Osteocyte (in vitro differentiated cells): ENCODE measurements around the gene PARD6A. TPM values are rescaled to one million over a fixed set of nuclear protein-coding genes. Genes with fewer than 3 reads are reported as not detected.

Experiments
- DNase-seq: peaks from one replicate; pipeline ENCODE4 v3.0.0; 2021; ENCODE audit warnings: mixed read lengths; ENCODE audit not compliant: unreplicated experiment; ENCODE audit errors: extremely low spot score
- H3K27ac Mint-ChIP-seq: one replicate; pipeline ENCODE4 v1.8.0; 2021; ENCODE audit warnings: mild to moderate bottlenecking, mixed read lengths; ENCODE audit not compliant: unreplicated experiment
- H3K27me3 Mint-ChIP-seq: one replicate; pipeline ENCODE4 v1.8.0; 2021; ENCODE audit warnings: mixed read lengths; ENCODE audit not compliant: unreplicated experiment
- H3K36me3 Mint-ChIP-seq: one replicate; pipeline ENCODE4 v1.8.0; 2021; ENCODE audit warnings: mixed read lengths; ENCODE audit not compliant: unreplicated experiment
- H3K4me1 Mint-ChIP-seq: one replicate; pipeline ENCODE4 v1.8.0; 2021; ENCODE audit warnings: mixed read lengths; ENCODE audit not compliant: unreplicated experiment
- H3K4me3 Mint-ChIP-seq: one replicate; pipeline ENCODE4 v1.8.0; 2021; ENCODE audit warnings: mild to moderate bottlenecking, moderate library complexity, mixed read lengths; ENCODE audit not compliant: unreplicated experiment
- H3K9me3 Mint-ChIP-seq: one replicate; pipeline ENCODE4 v1.8.0; 2021; ENCODE audit warnings: mixed read lengths; ENCODE audit not compliant: unreplicated experiment
- CTCF ChIP-seq: fragments of 200-600 bp; sonication (generic); IDR thresholded peaks from 2 replicates; pipeline ENCODE4 v1.5.0; 2021; ENCODE audit warnings: antibody characterized with exemption, mild to moderate bottlenecking, moderate library complexity
- total RNA-seq: library from RNA; stranded (reverse); gene quantifications from 2 replicates; pipeline ENCODE4 v1.2.1, GENCODE V29; 2021

The PARD6A gene
- total RNA-seq, 1 donor from 2014 or later: 4.6 TPM

DNA sequence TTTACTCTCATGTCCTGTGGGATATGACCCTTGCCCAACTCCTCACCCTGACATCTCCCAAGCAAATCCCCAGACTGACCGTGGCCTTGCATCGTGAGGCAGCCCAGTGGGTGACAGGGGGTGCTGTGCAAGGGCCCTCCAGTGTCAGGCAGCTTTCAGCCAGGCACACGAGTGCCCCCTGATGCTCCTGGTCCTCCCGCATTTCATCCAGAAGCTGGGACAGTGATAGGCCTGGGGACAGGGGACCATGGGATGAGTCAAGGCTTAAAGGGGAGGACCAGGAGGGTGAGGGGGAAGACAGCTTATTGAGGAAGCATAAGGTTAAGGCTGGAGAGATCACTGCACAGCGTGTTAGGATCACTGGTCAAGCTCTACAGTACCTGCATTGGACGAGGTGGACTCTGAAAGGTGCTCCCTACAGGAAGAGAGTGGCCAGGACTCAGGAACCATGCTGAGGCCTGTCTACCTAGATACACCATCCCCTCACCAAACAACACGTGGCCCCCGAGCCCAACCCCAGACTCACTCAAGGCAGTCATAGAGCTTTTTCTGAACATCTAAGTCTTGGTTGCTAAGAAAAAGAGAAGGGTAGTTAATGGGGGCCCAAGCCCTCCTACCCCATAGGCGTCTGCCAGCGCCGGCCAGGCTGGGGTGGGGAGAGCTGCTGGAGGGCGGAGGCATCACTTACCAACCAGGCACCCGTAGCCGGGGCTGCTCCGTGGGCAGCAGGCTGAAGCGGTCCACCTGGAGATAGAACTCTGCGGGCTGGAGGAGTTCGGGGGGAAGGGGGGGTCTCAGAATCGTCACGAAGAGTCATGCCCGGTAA lies 1.7 kb upstream of the PARD6A start:
- Mint-ChIP-seq H3K4me3 (peak overlapping the region; percentile 87), H3K27me3 (no peaks in the 10 kb centered on the region), H3K36me3 (no peaks in the 10 kb centered on the region), H3K27ac (peak overlapping the region; percentile 23), H3K9me3 (no peaks in the 10 kb centered on the region), H3K4me1 (peaks cover 15% of the 10 kb centered on the region)
- TF ChIP-seq CTCF: no peak
- DNase-seq: no peak

GRCh38 chr16:67659675-67660563 lies 841 bp upstream of the PARD6A start, which contains the start of gene ACD:
Gene ACD, minus strand, starts transcription at chr16:67660260. Its CDS starts 40 bp downstream, at chr16:67660220.
- Mint-ChIP-seq H3K27ac (peak within 1 kb of the TSS; percentile 97), H3K4me3 (peak within 1 kb of the TSS; percentile 87), H3K27me3 (no peaks in the 10 kb centered on the region), H3K36me3 (peaks cover 4% of the 10 kb centered on the region), H3K9me3 (no peaks in the 10 kb centered on the region), H3K4me1 (peaks cover 15% of the 10 kb centered on the region)
- no peak for TF ChIP-seq CTCF
- peak; percentile 98 for DNase-seq

GRCh38 chr16:67661101-67661761 lies 471 bp downstream of the PARD6A start:
- H3K36me3 Mint-ChIP-seq: peaks cover 6% of the 10 kb centered on the region
- peak overlapping the region; percentile 89 for H3K27ac Mint-ChIP-seq
- peak; percentile 83 for DNase-seq
- H3K9me3 Mint-ChIP-seq: no peaks in the 10 kb centered on the region
- H3K4me1 Mint-ChIP-seq: peaks cover 24% of the 10 kb centered on the region
- H3K4me3 Mint-ChIP-seq: peak overlapping the region; percentile 87
- no peaks in the 10 kb centered on the region for H3K27me3 Mint-ChIP-seq
- no peak for TF ChIP-seq CTCF

DNA sequence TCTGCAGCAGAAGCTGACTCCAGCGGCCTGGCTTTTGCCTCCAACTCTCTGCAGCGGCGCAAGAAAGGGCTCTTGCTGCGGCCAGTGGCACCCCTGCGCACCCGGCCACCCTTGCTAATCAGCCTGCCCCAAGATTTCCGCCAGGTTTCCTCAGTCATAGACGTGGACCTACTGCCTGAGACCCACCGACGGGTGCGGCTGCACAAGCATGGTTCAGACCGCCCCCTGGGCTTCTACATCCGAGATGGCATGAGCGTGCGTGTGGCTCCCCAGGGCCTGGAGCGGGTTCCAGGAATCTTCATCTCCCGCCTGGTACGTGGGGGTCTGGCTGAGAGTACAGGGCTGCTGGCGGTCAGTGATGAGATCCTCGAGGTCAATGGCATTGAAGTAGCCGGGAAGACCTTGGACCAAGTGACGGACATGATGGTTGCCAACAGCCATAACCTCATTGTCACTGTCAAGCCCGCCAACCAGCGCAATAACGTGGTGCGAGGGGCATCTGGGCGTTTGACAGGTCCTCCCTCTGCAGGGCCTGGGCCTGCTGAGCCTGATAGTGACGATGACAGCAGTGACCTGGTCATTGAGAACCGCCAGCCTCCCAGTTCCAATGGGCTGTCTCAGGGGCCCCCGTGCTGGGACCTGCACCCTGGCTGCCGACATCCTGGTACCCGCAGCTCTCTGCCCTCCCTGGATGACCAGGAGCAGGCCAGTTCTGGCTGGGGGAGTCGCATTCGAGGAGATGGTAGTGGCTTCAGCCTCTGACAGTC lies 1.3 kb downstream of the PARD6A start:
- Mint-ChIP-seq H3K27ac (no peak overlapping the region), H3K36me3 (peaks cover 6% of the 10 kb centered on the region), H3K27me3 (no peaks in the 10 kb centered on the region), H3K4me3 (peak overlapping the region; percentile 87), H3K9me3 (no peaks in the 10 kb centered on the region), H3K4me1 (peaks cover 28% of the 10 kb centered on the region)
- no peak for TF ChIP-seq CTCF
- peak; percentile 84 for DNase-seq
